GM12878 (cell line): ENCODE data around the gene ERAL1. TPM values are rescaled to one million over a fixed set of nuclear protein-coding genes. Genes with fewer than 3 reads are reported as not detected.
A peak's percentile ranks its signal among the peaks of the same experiment; 100 is the strongest.

Experiments used
- DPF2 ChIP-seq: fragments of 450-650 bp; IDR thresholded peaks from 2 replicates; pipeline ENCODE4 v1.6.1; 2017; ENCODE audit warnings: mild to moderate bottlenecking
- MEF2A ChIP-seq: IDR thresholded peaks from 2 replicates; pipeline ENCODE4 v1.6.1; 2011; ENCODE audit warnings: low read depth, mild to moderate bottlenecking, low read length, moderate library complexity; ENCODE audit not compliant: insufficient read depth
- NFIC ChIP-seq: IDR thresholded peaks from 2 replicates; pipeline ENCODE4 v1.6.1; 2012; ENCODE audit warnings: low read depth, mild to moderate bottlenecking, inconsistent platforms, low read length, moderate library complexity
- RELB ChIP-seq: fragments of 450-650 bp; IDR thresholded peaks from 2 replicates; pipeline ENCODE4 v1.6.1; 2017; ENCODE audit warnings: low read depth, mild to moderate bottlenecking, moderate library complexity
- SMAD5 ChIP-seq: IDR thresholded peaks from 2 replicates; pipeline ENCODE4 v1.6.1; 2016; ENCODE audit warnings: antibody characterized with exemption, low read depth
- SREBF1 ChIP-seq: IDR thresholded peaks from 2 replicates; pipeline ENCODE4 v1.6.1; 2012; ENCODE audit warnings: mild to moderate bottlenecking, low read length
- TCF3 ChIP-seq: IDR thresholded peaks from 2 replicates; pipeline ENCODE4 v1.6.1; 2012; ENCODE audit warnings: low read depth, mild to moderate bottlenecking, low read length, borderline replicate concordance; ENCODE audit not compliant: insufficient read depth
- ZBTB4 ChIP-seq: fragments of 450-650 bp; formaldehyde crosslinking; IDR thresholded peaks from 2 replicates; pipeline ENCODE4 v1.4.0; 2022; ENCODE audit warnings: mild to moderate bottlenecking, moderate library complexity
- ZBTB40 ChIP-seq: fragments of 450-650 bp; IDR thresholded peaks from 2 replicates; pipeline ENCODE4 v1.6.1; 2016; ENCODE audit warnings: mild to moderate bottlenecking, moderate library complexity, borderline replicate concordance
- ZNF592 ChIP-seq: fragments of 450-650 bp; IDR thresholded peaks from 2 replicates; pipeline ENCODE4 v1.6.1; 2017; ENCODE audit warnings: mild to moderate bottlenecking, moderate library complexity
- ZZZ3 ChIP-seq: IDR thresholded peaks from 2 replicates; pipeline ENCODE4 v1.6.1; 2011; ENCODE audit warnings: low read depth; ENCODE audit not compliant: control insufficient read depth, insufficient read length
- polyA plus RNA-seq, 11 experiments: library from polyadenylated mRNA; depleted of rRNA in 4 of 11; unstranded in 6 of 11; stranded (reverse) in 5 of 11; fragments of >200 nt; fragmentation: Nextera tagmentation in 4 of 11; fragmentation: Illumina TruSeq in 1 of 11; extraction: Ambion mirVana in 4 of 11; extraction: Trizol in 1 of 11; gene quantifications; 1 replicate in 1 of 11; 2 replicates in 10 of 11; pipeline versions ENCODE4 v1.2.1 to v1.2.3, GENCODE V29; 2011 to 2016; ENCODE audit warnings: inconsistent platforms in 2 of 11, missing spikeins in 2 of 11, low read depth in 1 of 11
- total RNA-seq, 4 experiments: library from RNA; depleted of rRNA in 3 of 4; stranded (reverse); fragments of >200 nt in 3 of 4; fragmentation: Illumina TruSeq in 1 of 4; extraction: Trizol in 1 of 4; gene quantifications; 2 replicates each; pipeline versions ENCODE4 v1.2.1 to v1.2.3, GENCODE V29; 2013 to 2021

Gene ERAL1
- total and polyA plus RNA-seq, 10 of the 15 experiments (the other 5 are each of a cell fraction or from before 2014, with no cell fraction given): 27.7 to 175 (median 104) TPM

GRCh38 chr17:28887871-28888471 is 33.2 kb downstream of the ERAL1 start (continued):
- TF ChIP-seq RELB (peak; percentile 67; the same call in 1 of the 2 replicates), ZBTB40 (no peak), ZNF592 (no peak), DPF2 (peak; percentile 62), TCF3 (no peak), SMAD5 (no peak), MEF2A (no peak), SREBF1 (no peak), ZZZ3 (no peak), NFIC (no peak), ZBTB4 (CRISPR knock-in tag) (no peak)
